GM12892 (cell line): ENCODE measurements around the gene DTNB.

Source experiments
- POLR2A ChIP-seq: IDR thresholded peaks from 2 replicates; pipeline ENCODE4 v1.6.1; 2011; ENCODE audit warnings: low read depth, low read length, control low read depth
- POLR2AphosphoS5 ChIP-seq: IDR thresholded peaks from 2 replicates; pipeline ENCODE4 v1.6.1; 2011; ENCODE audit warnings: low read depth, low read length, control low read depth

- TF ChIP-seq POLR2AphosphoS5, result no peak
- TF ChIP-seq POLR2A, result no peak
These were observed 202.6 kb downstream of the DTNB start for GRCh38 chr2:25470806-25471205.
